Measurements from ENCODE around the gene SMCHD1. TPM values are rescaled to one million over a fixed set of nuclear protein-coding genes. Genes with fewer than 3 reads are reported as not detected.
"Not testable (repeated sequence)": the region's sequence is repeated elsewhere in the genome, so short reads cannot be mapped to it uniquely, and the experiment has no call there.

The SMCHD1 gene
- total RNA-seq, 1 experiment from 2014 or later = 48.0 TPM

GRCh38 chr18:2657788-2658458 is 2.4 kb downstream of the SMCHD1 start:
- peak; percentile 74 for DNase-seq (ENCODE audit: low read depth)

DNA sequence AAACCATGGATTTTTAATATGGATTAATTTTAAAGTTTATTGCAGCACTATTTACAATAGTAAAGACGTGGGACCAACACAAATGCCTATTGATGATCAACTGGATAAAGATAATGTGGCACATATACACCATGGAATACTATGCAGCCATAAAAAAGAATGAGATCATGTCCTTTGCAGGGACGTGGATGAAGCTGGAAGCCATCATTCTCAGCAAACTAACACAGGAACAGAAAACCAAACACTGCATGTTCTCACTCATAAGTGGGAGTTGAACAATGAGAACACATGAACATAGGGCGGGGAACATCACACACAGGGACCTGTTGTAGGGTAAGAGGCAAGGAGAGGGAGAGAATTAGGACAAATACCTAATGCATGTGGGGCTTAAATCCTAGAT is 5.3 kb downstream of the SMCHD1 start:
- not testable (repeated sequence) for DNase-seq (ENCODE audit: low read depth)

GRCh38 chr18:2662288-2662687 is 6.8 kb downstream of the SMCHD1 start:
- DNase-seq (ENCODE audit: low read depth) = not testable (repeated sequence)

GRCh38 chr18:2662990-2663389 is 7.5 kb downstream of the SMCHD1 start:
- DNase-seq (ENCODE audit: low read depth) = no peak

DNA sequence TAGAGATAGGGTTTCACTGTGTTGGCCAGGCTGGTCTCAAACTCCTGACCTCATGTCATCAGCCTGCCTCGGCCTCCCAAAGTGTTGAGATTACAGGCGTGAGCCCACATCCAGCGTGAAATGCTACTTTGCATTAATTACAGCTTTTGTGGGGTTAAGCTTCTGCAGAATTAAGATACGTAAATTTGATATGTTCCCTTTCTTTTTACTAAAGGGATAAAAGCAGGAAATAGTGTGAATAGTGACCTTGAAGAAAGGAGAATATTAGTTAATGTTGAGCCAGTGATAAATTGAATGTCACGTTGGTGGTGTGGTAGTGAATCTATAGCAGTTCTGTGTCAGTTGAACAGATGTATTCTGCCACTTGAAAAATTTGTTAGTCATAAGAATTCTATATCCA is 16.9 kb downstream of the SMCHD1 start:
- DNase-seq (ENCODE audit: low read depth) = no peak

DNA sequence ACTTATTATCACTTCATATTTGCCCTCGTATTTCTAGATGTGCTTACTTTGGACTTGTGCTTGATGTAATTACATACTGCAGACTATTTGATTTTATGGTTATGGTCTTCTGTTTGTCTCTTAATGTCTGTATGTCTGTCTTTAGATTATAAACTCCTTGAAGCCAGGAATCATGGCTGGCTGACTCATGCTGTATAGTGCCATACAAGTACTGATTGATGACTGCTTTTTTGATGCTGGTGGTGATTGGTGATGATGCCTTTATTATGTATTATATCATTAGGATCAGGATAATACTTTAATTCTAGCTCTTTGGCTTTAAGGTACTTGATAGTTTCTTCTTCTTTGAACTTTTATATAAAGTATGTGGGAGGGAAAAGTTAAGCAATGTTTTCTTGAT is 17.3 kb downstream of the SMCHD1 start:
- DNase-seq (ENCODE audit: low read depth) = no peak

DNA sequence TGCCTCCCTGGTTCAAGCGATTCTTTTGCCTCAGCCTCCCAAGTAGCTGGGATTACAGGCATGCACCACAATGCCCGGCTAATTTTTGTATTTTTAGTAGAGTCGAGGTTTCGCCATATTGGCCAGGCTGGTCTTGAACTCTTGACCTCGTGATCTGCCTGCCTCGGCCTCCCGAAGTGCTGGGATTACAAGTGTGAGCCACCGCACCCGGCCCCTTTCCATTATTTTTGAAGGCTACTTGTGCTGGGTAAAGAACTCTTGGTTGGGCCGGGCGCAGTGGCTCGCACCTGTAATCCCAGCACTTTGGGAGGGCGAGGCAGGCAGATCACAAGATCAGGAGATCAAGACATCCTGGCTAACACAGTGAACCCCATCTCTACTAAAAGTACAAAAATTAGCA is 23.4 kb downstream of the SMCHD1 start:
- not testable (repeated sequence) for DNase-seq (ENCODE audit: low read depth)

DNA sequence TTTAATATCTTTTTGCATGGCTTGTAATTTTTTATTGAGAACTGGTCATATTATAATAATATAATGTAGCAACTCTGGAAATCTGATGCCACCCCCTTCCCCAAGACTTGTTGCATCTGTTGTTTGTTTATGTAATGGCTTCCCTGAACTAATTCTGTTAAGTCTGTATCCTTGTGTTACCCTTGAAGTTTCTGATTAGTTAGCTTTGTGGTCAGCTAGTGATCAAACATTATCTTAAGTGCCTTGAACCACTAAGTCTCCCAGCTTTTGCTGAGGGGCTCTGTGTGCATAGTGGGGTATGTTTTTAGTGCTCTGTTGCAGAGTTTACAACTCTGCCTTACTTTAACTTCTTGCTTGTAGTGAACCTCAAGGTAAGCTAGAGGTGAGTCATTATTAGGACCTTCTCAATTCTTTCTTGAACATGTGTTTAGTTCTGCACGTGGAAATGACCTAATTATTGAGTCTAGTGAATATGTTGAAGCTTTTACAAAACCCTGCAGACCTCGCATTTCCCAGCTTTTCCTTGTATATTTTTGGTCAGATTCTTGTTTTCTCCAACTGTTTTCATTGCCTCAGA is 24.8 kb downstream of the SMCHD1 start:
- DNase-seq (ENCODE audit: low read depth) = peak; percentile 53

DNA sequence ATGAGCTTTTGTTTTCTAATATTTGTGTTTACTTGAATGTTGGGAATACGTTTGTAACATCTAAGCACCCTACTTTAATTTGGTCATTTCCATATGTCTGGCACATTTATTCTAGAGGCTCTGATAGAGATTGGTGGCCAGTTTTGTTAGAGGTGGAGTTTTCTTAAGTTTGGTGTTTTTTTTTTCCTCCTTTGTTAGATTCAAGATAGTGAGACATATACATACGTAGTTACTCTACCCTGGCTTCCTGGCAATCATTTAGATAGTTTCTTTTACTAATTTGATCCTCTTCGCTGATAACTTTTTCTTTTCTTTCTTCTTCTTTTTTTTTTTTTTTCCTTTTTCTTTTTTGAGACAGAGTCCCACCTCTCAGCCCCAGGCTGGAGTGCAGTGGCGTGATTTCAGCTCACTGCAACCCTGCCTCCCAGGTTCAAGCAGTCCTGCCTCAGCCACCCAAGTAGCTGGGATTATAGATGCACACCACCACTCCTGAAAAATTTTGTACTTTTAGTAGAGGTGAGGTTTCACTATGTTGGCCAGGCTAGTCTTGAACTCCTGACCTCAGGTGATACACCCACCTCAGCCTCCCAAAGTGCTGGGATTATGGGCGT is 26.6 kb downstream of the SMCHD1 start:
- DNase-seq (ENCODE audit: low read depth) = no peak

GRCh38 chr18:2683055-2683454 is 27.5 kb downstream of the SMCHD1 start:
- no peak for DNase-seq (ENCODE audit: low read depth)

DNA sequence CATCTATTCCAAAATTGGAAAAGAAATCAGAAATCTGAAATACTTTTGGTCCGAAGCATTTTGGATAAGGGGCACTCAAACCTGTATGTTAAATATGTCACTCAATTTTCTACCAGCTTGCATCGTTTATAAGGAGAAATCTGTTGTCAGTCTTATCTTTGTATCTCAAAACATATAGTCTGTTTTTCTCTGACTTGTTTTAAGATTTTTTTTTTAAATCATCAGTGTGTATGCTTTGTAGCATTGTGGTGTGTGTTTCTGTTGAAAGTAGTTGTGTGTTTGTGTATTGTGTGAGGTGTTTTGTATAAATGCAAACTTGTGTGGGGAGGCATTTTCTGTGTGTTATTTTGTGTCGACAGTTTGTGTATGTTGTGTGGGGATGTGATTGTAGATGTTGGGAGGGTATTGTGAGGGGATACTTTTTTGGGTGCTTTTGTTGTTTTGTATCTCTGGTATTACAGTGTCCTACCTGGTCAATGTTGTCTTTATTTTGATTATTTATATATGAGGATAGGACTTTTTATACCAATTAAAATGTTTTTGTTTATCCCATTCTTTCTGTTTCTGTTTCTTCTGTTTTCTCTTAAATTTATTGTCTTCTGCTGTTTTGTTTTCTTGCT is 30.9 kb downstream of the SMCHD1 start:
- DNase-seq (ENCODE audit: low read depth) = peak; percentile 22

DNA sequence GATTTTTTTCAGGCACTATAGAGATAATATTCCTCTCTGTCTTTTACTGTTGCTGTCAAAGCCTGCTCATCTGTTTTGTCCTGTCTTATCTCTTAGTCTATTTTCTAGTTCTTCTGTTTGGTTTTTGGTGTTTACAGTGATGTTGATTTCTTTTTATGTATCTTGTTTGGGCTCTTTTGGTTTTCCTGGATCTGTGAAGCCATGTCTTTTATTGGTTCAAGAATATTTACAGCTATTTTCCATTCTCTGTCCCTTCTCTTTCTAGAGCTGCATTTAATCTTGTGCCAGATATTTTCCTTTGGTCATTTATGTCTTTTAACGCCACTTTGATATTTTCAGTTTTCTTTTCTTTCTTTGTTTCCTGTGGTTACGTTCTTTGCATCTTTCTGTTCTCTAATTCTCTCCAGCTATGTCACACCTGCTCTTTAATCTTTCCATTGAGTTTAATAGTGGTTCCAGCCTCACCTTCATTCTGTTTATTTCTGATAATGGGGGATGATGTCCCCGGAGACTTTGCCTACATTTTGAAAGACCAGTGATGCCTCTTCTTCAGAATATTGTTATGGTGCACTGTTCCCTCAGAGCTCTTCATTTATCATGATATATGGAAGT is 32.0 kb downstream of the SMCHD1 start:
- DNase-seq (ENCODE audit: low read depth) = no peak

GRCh38 chr18:2692508-2692907 is 37.0 kb downstream of the SMCHD1 start:
- no peak for DNase-seq (ENCODE audit: low read depth)

DNA sequence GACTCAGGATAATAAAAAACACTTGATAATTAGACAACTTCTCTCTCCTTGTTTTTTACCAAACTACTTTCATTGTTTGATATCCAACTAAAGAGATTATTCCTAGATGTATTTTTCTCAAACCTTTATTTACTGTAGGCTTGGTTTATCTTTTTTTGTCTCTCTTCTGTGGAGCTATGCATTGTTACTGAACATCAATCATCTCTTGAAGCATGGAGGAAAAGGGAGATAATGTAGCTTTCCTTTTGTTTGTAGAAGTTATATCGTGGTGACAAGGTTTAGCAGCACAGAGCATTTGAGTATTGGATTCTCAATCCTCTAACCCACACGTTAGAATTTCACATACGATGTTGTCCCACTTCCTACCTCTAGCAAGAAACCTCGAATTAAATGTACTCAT is 41.7 kb downstream of the SMCHD1 start:
- DNase-seq (ENCODE audit: low read depth) = no peak

- DNase-seq (ENCODE audit: low read depth) = no peak
These were observed 43.5 kb downstream of the SMCHD1 start for GRCh38 chr18:2699001-2699400.

DNA sequence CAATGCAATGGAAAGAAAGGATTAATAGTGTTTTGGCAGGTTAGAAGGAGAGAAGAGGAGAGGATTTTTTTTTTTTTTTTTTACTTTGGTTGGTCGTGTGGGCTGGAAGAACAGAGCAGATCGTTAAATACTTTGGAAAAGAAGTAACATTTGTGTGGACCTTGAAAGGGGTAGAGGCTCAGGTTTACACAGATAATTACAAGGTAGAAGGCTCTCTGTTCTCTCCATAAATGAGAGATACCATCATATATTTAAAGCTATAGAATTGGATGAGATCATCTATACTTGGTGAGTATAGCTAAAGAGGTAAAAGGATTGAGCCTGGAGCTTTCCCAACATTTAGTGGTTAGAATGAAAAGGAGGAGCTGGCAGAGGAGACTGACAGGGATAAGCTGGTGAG is 49.0 kb downstream of the SMCHD1 start:
- no peak for DNase-seq (ENCODE audit: low read depth)

DNA sequence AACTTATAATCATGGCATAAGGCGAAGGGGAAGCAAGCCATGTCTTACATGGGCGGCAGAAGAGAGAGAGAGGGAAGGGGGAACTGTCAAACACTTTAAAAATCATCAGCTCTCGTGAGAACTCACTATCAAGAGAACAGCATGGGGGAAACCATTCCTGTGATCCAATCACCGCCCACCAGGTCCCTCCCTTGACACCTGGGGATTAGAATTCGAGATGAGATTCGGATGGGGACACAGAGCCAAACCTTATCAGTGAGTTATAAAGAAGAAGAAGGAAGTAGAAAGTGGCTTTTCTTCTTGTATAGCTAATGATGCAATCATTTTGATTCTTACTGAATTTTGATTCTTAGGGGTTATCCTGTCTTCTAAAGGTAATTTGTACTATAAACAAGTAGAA is 51.4 kb downstream of the SMCHD1 start:
- DNase-seq (ENCODE audit: low read depth) = no peak

GRCh38 chr18:2707551-2708168 is 52.1 kb downstream of the SMCHD1 start:
- no peak for DNase-seq (ENCODE audit: low read depth)

DNA sequence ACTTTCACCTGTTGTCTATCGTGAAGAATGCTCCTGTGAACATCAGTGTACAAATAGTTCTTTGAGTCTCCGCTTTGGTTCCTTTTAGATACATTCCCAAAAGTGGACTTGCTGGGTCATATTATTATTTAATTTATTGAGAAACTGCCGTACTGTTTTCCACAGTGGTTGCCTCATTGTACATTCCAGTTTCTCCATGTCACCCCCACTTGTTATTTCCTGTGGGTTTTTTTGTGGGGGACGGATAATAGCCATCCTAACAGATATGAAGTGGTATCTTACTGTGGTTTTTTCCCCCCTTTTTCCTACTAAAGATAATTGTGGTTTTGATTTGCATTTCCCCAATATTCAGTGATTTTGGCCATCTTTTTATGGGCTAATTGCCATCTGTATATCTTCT is 53.8 kb downstream of the SMCHD1 start:
- DNase-seq (ENCODE audit: low read depth) = no peak

GRCh38 chr18:2714140-2714539 is 58.6 kb downstream of the SMCHD1 start:
- no peak for DNase-seq (ENCODE audit: low read depth)

DNA sequence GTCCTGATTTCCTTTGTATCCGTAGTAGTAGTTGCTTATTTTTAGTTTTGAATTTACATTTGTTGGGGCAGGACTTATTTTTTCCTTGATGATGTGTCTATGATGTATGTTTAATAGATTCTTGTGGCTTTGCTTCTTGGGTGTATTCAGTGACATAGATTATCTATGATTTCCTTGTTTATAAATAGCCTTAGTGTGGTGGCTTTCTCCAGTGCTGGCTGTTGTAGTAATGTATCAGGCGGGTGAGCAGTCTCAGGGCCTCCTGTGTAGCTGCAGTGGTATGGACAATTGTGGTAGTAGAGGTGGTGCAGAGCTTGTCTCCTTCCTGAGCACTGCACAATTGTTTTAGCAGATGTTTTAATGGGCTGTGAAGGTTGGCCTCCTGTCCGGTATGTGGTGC is 60.5 kb downstream of the SMCHD1 start:
- DNase-seq (ENCODE audit: low read depth) = peak; percentile 5

Data from LHCN-M2 (cell line).